HEK293 (cell line): ENCODE measurements around the gene EPS8L3.

Source experiments
- CTCF ChIA-PET: fragments of 350-600 bp; formaldehyde crosslinking; extraction: SDS; loops from one replicate; lab custom pipeline; 2021; ENCODE audit warnings: antibody characterized with exemption; lab: Yijun Ruan, JAX
- POLR2A ChIA-PET: fragments of 300-600 bp; formaldehyde crosslinking; extraction: SDS; loops from one replicate; lab custom pipeline; 2020; ENCODE audit warnings: antibody characterized with exemption, inconsistent platforms; lab: Yijun Ruan, JAX
- H3K27ac ChIP-seq: fragments of 200-500 bp; sonication (Bioruptor generic); 2 replicates; pipeline ENCODE4 v1.5.1; 2014; ENCODE audit warnings: low read depth, low read length, control low read depth, inconsistent platforms; ENCODE audit errors: extremely low read depth
- H3K36me3 ChIP-seq, 2 experiments: fragments of 200-500 bp in 1 of 2; sonication (Bioruptor generic) in 1 of 2; 1 replicate in 1 of 2; 2 replicates in 1 of 2; pipeline ENCODE4 v1.5.1; 2014 to 2017; ENCODE audit warnings: inconsistent platforms in 2 of 2, low read length in 2 of 2; ENCODE audit not compliant: control insufficient read depth in 2 of 2, insufficient read depth in 1 of 2
- H3K4me1 ChIP-seq: fragments of 200-500 bp; sonication (Bioruptor generic); 2 replicates; pipeline ENCODE4 v1.5.1; 2014; ENCODE audit warnings: mild to moderate bottlenecking, low read length, inconsistent platforms; ENCODE audit not compliant: control insufficient read depth, insufficient read depth
- H3K4me3 ChIP-seq: 2 replicates; pipeline ENCODE4 v1.5.1; 2011; ENCODE audit warnings: low read depth, mild to moderate bottlenecking, control low read depth, low read length, moderate library complexity
- H3K9me3 ChIP-seq: fragments of 200-500 bp; sonication (Bioruptor generic); 2 replicates; pipeline ENCODE4 v1.5.1; 2014; ENCODE audit warnings: low read depth, low read length, inconsistent platforms; ENCODE audit not compliant: control insufficient read depth, insufficient read depth
- BCL11B ChIP-seq: fragments of 450-650 bp; formaldehyde crosslinking; IDR thresholded peaks from 2 replicates; pipeline ENCODE4 v1.5.1; 2016; ENCODE audit warnings: low read depth, missing biosample characterization, missing genetic modification characterization
- SP3 ChIP-seq: fragments of 450-650 bp; formaldehyde crosslinking; IDR thresholded peaks from 2 replicates; pipeline ENCODE4 v1.5.1; 2016; ENCODE audit warnings: missing biosample characterization, missing genetic modification characterization
- ZBTB17 ChIP-seq: fragments of 450-650 bp; formaldehyde crosslinking; IDR thresholded peaks from 2 replicates; pipeline ENCODE4 v1.5.1; 2016; ENCODE audit warnings: missing biosample characterization, missing genetic modification characterization
- ZBTB20 ChIP-seq: fragments of 450-650 bp; formaldehyde crosslinking; IDR thresholded peaks from 2 replicates; pipeline ENCODE4 v1.5.1; 2016; ENCODE audit warnings: missing biosample characterization, missing genetic modification characterization
- ZNF138 ChIP-seq: fragments of 450-650 bp; formaldehyde crosslinking; IDR thresholded peaks from 2 replicates; pipeline ENCODE4 v1.5.1; 2016; ENCODE audit warnings: missing biosample characterization, missing genetic modification characterization, borderline replicate concordance
- ZNF16 ChIP-seq: fragments of 450-650 bp; formaldehyde crosslinking; IDR thresholded peaks from 2 replicates; pipeline ENCODE4 v1.5.1; 2016; ENCODE audit warnings: low read depth, missing biosample characterization, missing genetic modification characterization
- ZNF23 ChIP-seq: fragments of 450-650 bp; formaldehyde crosslinking; IDR thresholded peaks from 2 replicates; pipeline ENCODE4 v1.5.1; 2016; ENCODE audit warnings: missing biosample characterization, missing genetic modification characterization, borderline replicate concordance
- ZNF292 ChIP-seq: fragments of 450-650 bp; formaldehyde crosslinking; IDR thresholded peaks from 2 replicates; pipeline ENCODE4 v1.5.1; 2016; ENCODE audit warnings: low read depth, missing biosample characterization, missing genetic modification characterization, borderline replicate concordance
- ZNF324 ChIP-seq: fragments of 450-650 bp; formaldehyde crosslinking; IDR thresholded peaks from 2 replicates; pipeline ENCODE4 v1.5.1; 2016; ENCODE audit warnings: missing biosample characterization, missing genetic modification characterization
- ZNF350 ChIP-seq: fragments of 450-650 bp; formaldehyde crosslinking; IDR thresholded peaks from 2 replicates; pipeline ENCODE4 v1.5.0; 2017; ENCODE audit warnings: missing biosample characterization, mild to moderate bottlenecking, missing genetic modification characterization
- ZNF354C ChIP-seq: fragments of 450-650 bp; formaldehyde crosslinking; IDR thresholded peaks from 2 replicates; pipeline ENCODE4 v1.5.1; 2016; ENCODE audit warnings: missing biosample characterization, missing genetic modification characterization, low read depth, borderline replicate concordance
- ZNF416 ChIP-seq: fragments of 450-650 bp; formaldehyde crosslinking; IDR thresholded peaks from 2 replicates; pipeline ENCODE4 v1.5.1; 2016; ENCODE audit warnings: missing biosample characterization, missing genetic modification characterization
- ZNF558 ChIP-seq: fragments of 450-650 bp; formaldehyde crosslinking; IDR thresholded peaks from 2 replicates; pipeline ENCODE4 v1.5.1; 2016; ENCODE audit warnings: missing biosample characterization, missing genetic modification characterization
- ZNF561 ChIP-seq: fragments of 450-650 bp; IDR thresholded peaks from 2 replicates; pipeline ENCODE4 v1.5.1; 2018; ENCODE audit warnings: missing biosample characterization, missing genetic modification characterization, borderline replicate concordance
- ZNF600 ChIP-seq: fragments of 450-650 bp; formaldehyde crosslinking; IDR thresholded peaks from 2 replicates; pipeline ENCODE4 v1.5.1; 2016; ENCODE audit warnings: missing biosample characterization, missing genetic modification characterization
- ZNF654 ChIP-seq: fragments of 450-650 bp; formaldehyde crosslinking; IDR thresholded peaks from 2 replicates; pipeline ENCODE4 v1.5.1; 2016; ENCODE audit warnings: low read depth, missing biosample characterization, missing genetic modification characterization
- ZSCAN23 ChIP-seq: fragments of 450-650 bp; formaldehyde crosslinking; IDR thresholded peaks from 2 replicates; pipeline ENCODE4 v1.5.1; 2016; ENCODE audit warnings: missing biosample characterization, missing genetic modification characterization
- ZSCAN30 ChIP-seq: fragments of 450-650 bp; IDR thresholded peaks from 2 replicates; pipeline ENCODE4 v1.5.1; 2018; ENCODE audit warnings: missing biosample characterization, mild to moderate bottlenecking, missing genetic modification characterization, moderate library complexity
- TF ChIP-seq, protein P1 (sequence below): fragments of 450-650 bp; formaldehyde crosslinking; IDR thresholded peaks from 2 replicates; pipeline ENCODE4 v1.5.1; 2016; ENCODE audit warnings: missing biosample characterization, missing genetic modification characterization
- TF ChIP-seq, protein P2 (sequence below): fragments of 450-650 bp; formaldehyde crosslinking; IDR thresholded peaks from 2 replicates; pipeline ENCODE4 v1.5.1; 2016; ENCODE audit warnings: missing biosample characterization, missing genetic modification characterization
- TF ChIP-seq, protein P3 (sequence below): fragments of 450-650 bp; formaldehyde crosslinking; IDR thresholded peaks from 2 replicates; pipeline ENCODE4 v1.5.1; 2016; ENCODE audit warnings: missing biosample characterization, missing genetic modification characterization
- TF ChIP-seq, protein P4 (sequence below): sonication (generic); formaldehyde crosslinking; IDR thresholded peaks from 2 replicates; pipeline ENCODE4 v1.8.1; 2022; ENCODE audit warnings: mild to moderate bottlenecking, moderate library complexity, missing genetic modification reagents

The EPS8L3 gene

DNA sequence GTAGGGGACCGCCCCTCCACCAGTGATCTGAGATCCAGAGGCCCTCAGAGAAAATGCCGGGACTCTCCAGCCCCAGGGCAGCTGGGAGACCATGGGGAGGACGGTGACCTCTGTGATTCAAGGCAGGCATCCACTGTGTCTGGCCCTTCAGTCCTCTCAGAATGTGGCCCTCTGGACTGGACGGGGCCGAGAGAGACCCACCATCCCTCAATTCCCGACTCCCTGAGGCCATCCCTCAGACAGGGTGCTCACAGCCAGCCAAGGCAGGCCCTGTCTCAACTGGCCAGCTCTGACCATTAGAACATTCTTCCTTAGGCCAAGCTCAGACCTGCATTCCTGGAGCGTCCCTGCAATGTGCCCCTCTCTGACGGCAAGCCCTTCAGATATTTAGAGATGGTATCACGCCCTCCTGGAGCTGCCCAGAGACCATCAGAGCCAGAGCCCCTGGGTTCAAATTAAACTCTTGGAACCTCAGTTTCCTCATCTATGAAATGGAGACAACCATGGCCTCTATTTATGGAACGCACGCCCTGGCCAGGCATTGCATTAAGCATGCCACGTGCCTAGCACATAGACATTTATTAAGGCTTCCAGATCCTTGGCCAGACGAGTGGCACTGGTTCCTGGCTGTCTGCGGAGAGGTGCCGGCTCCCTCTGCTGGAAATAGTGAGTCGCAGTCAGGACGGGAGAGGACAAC is 9.6 kb upstream of the EPS8L3 start:
- Histone ChIP-seq H3K4me3 (no peak overlapping the region), H3K36me3 (no peaks in the 10 kb centered on the region), H3K4me1 (no peaks in the 10 kb centered on the region), H3K27ac (no peak overlapping the region), H3K9me3 (no peaks in the 10 kb centered on the region)
- ChIA-PET POLR2A (interaction anchor here (2.5 kb wide), 1 partner anchor 211 kb away, joined by 20 read pairs; the partner anchor contains the start of gene AHCYL1), CTCF (interaction anchor here (0.6 to 17.6 kb wide), 33 partner anchors 8 to 636 kb away, joined by 3 to 522 read pairs (median 3); partner anchors contain the start of gene AHCYL1)
- TF ChIP-seq ZNF354C (tag by site-specific recombination) (no peak), ZSCAN30 (tag by site-specific recombination) (peak; percentile 90), ZNF138 (no peak), ZNF16 (tag by site-specific recombination) (no peak), ZNF350 (tag by site-specific recombination) (no peak), ZNF23 (tag by site-specific recombination) (no peak), ZNF654 (tag by site-specific recombination) (peak; percentile 94), ZBTB20 (tag by site-specific recombination) (no peak), ZBTB17 (tag by site-specific recombination) (peak; percentile 57)
- TF ChIP-seq, protein P1, sequence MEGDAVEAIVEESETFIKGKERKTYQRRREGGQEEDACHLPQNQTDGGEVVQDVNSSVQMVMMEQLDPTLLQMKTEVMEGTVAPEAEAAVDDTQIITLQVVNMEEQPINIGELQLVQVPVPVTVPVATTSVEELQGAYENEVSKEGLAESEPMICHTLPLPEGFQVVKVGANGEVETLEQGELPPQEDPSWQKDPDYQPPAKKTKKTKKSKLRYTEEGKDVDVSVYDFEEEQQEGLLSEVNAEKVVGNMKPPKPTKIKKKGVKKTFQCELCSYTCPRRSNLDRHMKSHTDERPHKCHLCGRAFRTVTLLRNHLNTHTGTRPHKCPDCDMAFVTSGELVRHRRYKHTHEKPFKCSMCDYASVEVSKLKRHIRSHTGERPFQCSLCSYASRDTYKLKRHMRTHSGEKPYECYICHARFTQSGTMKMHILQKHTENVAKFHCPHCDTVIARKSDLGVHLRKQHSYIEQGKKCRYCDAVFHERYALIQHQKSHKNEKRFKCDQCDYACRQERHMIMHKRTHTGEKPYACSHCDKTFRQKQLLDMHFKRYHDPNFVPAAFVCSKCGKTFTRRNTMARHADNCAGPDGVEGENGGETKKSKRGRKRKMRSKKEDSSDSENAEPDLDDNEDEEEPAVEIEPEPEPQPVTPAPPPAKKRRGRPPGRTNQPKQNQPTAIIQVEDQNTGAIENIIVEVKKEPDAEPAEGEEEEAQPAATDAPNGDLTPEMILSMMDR (tag by site-specific recombination) = peak; percentile 81; the same call in 1 of the 2 replicates

DNA sequence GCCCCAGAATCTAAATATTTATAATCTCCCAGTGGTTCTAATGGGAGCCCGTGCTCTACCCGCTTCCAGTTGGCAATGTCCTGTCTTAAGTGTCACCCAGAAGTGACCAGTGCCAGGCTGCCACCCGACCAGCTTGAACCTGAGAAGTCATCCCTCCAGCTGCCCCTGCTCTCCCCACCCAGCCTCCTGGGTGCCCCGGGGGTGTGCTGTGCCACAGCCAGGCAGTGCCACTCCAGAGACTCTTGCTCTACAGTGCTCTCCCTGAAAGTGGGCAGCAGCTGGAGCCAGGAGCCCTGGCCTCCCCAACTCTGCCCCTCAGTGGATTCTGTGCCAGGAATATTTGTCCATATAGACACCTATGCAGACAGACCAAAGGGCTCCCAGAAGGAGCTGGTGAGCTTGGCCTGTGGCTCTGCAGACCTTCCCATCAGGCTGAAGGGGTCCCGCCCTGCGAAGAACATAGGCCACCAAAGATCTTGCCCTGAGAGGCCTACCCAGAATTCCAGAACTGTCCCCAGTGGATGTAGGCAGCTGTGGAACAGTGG is 9.0 kb upstream of the EPS8L3 start:
- Histone ChIP-seq H3K4me3 (no peak overlapping the region), H3K9me3 (no peaks in the 10 kb centered on the region), H3K4me1 (no peaks in the 10 kb centered on the region), H3K36me3 (no peaks in the 10 kb centered on the region), H3K27ac (no peak overlapping the region)
- POLR2A ChIA-PET = interaction anchor here (0.9 kb wide), 1 partner anchor 135 kb away, joined by 3 read pairs; no protein-coding TSS in a partner anchor
- TF ChIP-seq ZSCAN30 (tag by site-specific recombination) (no peak), ZNF561 (tag by site-specific recombination) (no peak), SP3 (no peak), ZNF558 (tag by site-specific recombination) (no peak), ZNF350 (tag by site-specific recombination) (no peak), ZNF600 (tag by site-specific recombination) (no peak), ZNF416 (no peak), ZNF292 (tag by site-specific recombination) (no peak), BCL11B (tag by site-specific recombination) (no peak), ZSCAN23 (tag by site-specific recombination) (no peak), ZNF324 (tag by site-specific recombination) (no peak)
- TF ChIP-seq, protein P2, sequence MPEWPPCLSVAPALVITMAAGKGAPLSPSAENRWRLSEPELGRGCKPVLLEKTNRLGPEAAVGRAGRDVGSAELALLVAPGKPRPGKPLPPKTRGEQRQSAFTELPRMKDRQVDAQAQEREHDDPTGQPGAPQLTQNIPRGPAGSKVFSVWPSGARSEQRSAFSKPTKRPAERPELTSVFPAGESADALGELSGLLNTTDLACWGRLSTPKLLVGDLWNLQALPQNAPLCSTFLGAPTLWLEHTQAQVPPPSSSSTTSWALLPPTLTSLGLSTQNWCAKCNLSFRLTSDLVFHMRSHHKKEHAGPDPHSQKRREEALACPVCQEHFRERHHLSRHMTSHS (tag by site-specific recombination) = no peak
- TF ChIP-seq, protein P3, sequence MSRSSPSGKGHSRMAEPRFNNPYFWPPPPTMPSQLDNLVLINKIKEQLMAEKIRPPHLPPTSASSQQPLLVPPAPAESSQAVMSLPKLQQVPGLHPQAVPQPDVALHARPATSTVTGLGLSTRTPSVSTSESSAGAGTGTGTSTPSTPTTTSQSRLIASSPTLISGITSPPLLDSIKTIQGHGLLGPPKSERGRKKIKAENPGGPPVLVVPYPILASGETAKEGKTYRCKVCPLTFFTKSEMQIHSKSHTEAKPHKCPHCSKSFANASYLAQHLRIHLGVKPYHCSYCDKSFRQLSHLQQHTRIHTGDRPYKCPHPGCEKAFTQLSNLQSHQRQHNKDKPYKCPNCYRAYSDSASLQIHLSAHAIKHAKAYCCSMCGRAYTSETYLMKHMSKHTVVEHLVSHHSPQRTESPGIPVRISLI (tag by site-specific recombination) = no peak
- TF ChIP-seq, protein P4, sequence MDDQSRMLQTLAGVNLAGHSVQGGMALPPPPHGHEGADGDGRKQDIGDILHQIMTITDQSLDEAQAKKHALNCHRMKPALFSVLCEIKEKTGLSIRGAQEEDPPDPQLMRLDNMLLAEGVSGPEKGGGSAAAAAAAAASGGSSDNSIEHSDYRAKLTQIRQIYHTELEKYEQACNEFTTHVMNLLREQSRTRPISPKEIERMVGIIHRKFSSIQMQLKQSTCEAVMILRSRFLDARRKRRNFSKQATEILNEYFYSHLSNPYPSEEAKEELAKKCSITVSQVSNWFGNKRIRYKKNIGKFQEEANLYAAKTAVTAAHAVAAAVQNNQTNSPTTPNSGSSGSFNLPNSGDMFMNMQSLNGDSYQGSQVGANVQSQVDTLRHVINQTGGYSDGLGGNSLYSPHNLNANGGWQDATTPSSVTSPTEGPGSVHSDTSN = no peak
- CTCF ChIA-PET = interaction anchor here (0.6 to 17.6 kb wide), 20 partner anchors 8 to 1197 kb away, joined by 3 to 522 read pairs (median 3); partner anchors contain the start of gene AHCYL1
